DMS153 treated with DMSO at 0.1 percent for 48 hours (cell line): Measurements from ENCODE around the gene PCDHA4.
"Not testable (repeated sequence)": the region's sequence is repeated elsewhere in the genome, so short reads cannot be mapped to it uniquely, and the experiment has no call there.

ENCODE experiments used
- DNase-seq: peaks from one replicate; lab custom pipeline; 2025; ENCODE audit not compliant: unreplicated experiment; lab: John Stamatoyannopoulos, UW

The PCDHA4 gene

GRCh38 chr5:140806834-140807775 is at the start of gene PCDHA4:
Gene PCDHA4, plus strand, starts transcription at chr5:140807068.
- no peak for DNase-seq

- DNase-seq, result no peak
These were observed 42.5 kb upstream of the PCDHA4 start for GRCh38 chr5:140764177-140764973.

GRCh38 chr5:140767444-140767843 is 39.4 kb upstream of the PCDHA4 start:
- no peak for DNase-seq

GRCh38 chr5:140780512-140780911 is 26.4 kb upstream of the PCDHA4 start:
- no peak for DNase-seq

GRCh38 chr5:140785905-140786686 is 20.8 kb upstream of the PCDHA4 start, which contains the start of gene PCDHA1:
Gene PCDHA1, plus strand, starts transcription at chr5:140786140.
- no peak for DNase-seq

GRCh38 chr5:140787422-140787821 is 19.4 kb upstream of the PCDHA4 start:
- DNase-seq, result not testable (repeated sequence)

- not testable (repeated sequence) for DNase-seq
These were observed 18.9 kb upstream of the PCDHA4 start for GRCh38 chr5:140787849-140788504.

- DNase-seq, result no peak
These were observed 15.8 kb upstream of the PCDHA4 start for GRCh38 chr5:140791089-140791488.

- DNase-seq, result no peak
These were observed 12.1 kb upstream of the PCDHA4 start, which contains the start of gene PCDHA2 for GRCh38 chr5:140794595-140795258. Gene PCDHA2, plus strand, starts transcription at chr5:140794852.

GRCh38 chr5:140795259-140795641 is 11.6 kb upstream of the PCDHA4 start:
- no peak for DNase-seq

- not testable (repeated sequence) for DNase-seq
These were observed 10.7 kb upstream of the PCDHA4 start for GRCh38 chr5:140796072-140796717.

- no peak for DNase-seq
These were observed 10.2 kb upstream of the PCDHA4 start for GRCh38 chr5:140796718-140797095.

- DNase-seq, result no peak
These were observed 5.9 kb upstream of the PCDHA4 start, which contains the start of gene PCDHA3 for GRCh38 chr5:140800816-140801493. Gene PCDHA3, plus strand, starts transcription at chr5:140801057.

GRCh38 chr5:140801494-140801841 is 5.4 kb upstream of the PCDHA4 start:
- DNase-seq, result no peak

GRCh38 chr5:140802381-140802780 is 4.5 kb upstream of the PCDHA4 start:
- not testable (repeated sequence) for DNase-seq

- DNase-seq, result no peak
These were observed 4.0 kb upstream of the PCDHA4 start for GRCh38 chr5:140802781-140803271.

GRCh38 chr5:140808241-140808888 is 1.5 kb downstream of the PCDHA4 start:
- not testable (repeated sequence) for DNase-seq

- no peak for DNase-seq
These were observed 2.0 kb downstream of the PCDHA4 start for GRCh38 chr5:140808889-140809291.
